ENCODE results near the gene ARAP2. TPM values are rescaled to one million over a fixed set of nuclear protein-coding genes. Genes with fewer than 3 reads are reported as not detected.

The ARAP2 gene
- total and polyA plus RNA-seq, 9 of the 15 experiments (the other 6 are each of a cell fraction or from before 2014, with no cell fraction given): 0.03 to 0.35 (median 0.11) TPM; not detected in 4

DNA sequence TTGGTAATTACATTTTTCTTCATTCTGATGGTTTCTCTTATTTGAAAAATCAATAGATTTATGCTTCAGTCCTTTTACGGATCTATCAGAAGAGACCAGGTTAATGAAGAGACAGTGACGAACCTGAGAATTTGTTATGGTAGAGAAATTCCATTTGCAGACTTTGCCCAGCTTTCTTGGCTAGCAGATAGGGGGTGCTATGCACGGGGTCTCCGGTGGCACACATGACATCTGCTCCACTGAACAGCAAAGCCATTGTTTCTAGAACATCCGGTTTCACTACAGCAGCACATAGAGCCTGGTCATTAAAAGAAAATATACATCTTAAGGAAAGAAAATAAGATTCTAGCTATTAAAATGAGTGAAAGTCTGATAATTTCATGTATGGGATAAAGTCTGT is 85.1 kb downstream of the ARAP2 start (continued):
- TF ChIP-seq ZNF318 (IDR thresholded peaks at IDR 0.05; ENCODE audit: borderline replicate concordance in 1 of 2, low read depth in 1 of 2) (no peak), CBX2 (IDR thresholded peaks at IDR 0.05; ENCODE audit: insufficient read depth, low read length, poor library complexity, severe bottlenecking) (no peak), TAF15 (IDR thresholded peaks at IDR 0.05; ENCODE audit: low read depth, low read length) (no peak)
- TF ChIP-seq, protein P1, sequence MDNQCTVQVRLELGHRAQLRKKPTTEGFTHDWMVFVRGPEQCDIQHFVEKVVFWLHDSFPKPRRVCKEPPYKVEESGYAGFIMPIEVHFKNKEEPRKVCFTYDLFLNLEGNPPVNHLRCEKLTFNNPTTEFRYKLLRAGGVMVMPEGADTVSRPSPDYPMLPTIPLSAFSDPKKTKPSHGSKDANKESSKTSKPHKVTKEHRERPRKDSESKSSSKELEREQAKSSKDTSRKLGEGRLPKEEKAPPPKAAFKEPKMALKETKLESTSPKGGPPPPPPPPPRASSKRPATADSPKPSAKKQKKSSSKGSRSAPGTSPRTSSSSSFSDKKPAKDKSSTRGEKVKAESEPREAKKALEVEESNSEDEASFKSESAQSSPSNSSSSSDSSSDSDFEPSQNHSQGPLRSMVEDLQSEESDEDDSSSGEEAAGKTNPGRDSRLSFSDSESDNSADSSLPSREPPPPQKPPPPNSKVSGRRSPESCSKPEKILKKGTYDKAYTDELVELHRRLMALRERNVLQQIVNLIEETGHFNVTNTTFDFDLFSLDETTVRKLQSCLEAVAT (IDR thresholded peaks at IDR 0.05): no peak
